Heart left ventricle (tissue), 16 donors: ENCODE results near the gene CA9. TPM values are rescaled to one million over a fixed set of nuclear protein-coding genes. Genes with fewer than 3 reads are reported as not detected.

Source experiments
- ATAC-seq, 4 donors: fragments of 200-7000 bp; cut with Tn5 transposase; one replicate each; pipeline ENCODE4 v1.9.1; 2020 to 2022; ENCODE audit warnings: moderate library complexity in 4 of 4, mild to moderate bottlenecking in 3 of 4, moderate number of reproducible peaks in 1 of 4
- DNase-seq, 5 donors: peaks; one replicate each; pipeline ENCODE4 v3.0.0-alpha.2; 2020
- H3K27ac ChIP-seq, 12 donors: fragments of 200-600 bp; sonication (generic) in 4 of 12; one replicate each; pipeline versions ENCODE4 v1.5.0 to v1.8.0; 2016 to 2022; ENCODE audit warnings: mild to moderate bottlenecking in 2 of 12
- H3K27me3 ChIP-seq, 9 donors: fragments of 200-600 bp; sonication (generic) in 2 of 9; one replicate each; pipeline versions ENCODE4 v1.5.1 to v1.8.0; 2016 to 2022; ENCODE audit warnings: mild to moderate bottlenecking in 3 of 9
- H3K36me3 ChIP-seq, 9 donors: fragments of 200-600 bp; sonication (generic) in 2 of 9; one replicate each; pipeline versions ENCODE4 v1.5.0 to v1.8.0; 2018 to 2022; ENCODE audit warnings: mild to moderate bottlenecking in 2 of 9
- H3K4me1 ChIP-seq, 12 donors: fragments of 200-600 bp; sonication (generic) in 4 of 12; one replicate each; pipeline versions ENCODE4 v1.5.0 to v1.8.0; 2016 to 2022; ENCODE audit warnings: mild to moderate bottlenecking in 3 of 12
- H3K4me3 ChIP-seq, 12 donors: fragments of 200-600 bp; sonication (generic) in 4 of 12; one replicate each; pipeline versions ENCODE4 v1.5.0 to v1.8.0; 2017 to 2022; ENCODE audit warnings: mild to moderate bottlenecking in 9 of 12, moderate library complexity in 4 of 12
- H3K9me3 ChIP-seq, 12 donors: fragments of 200-600 bp; sonication (generic) in 4 of 12; one replicate each; pipeline versions ENCODE4 v1.5.0 to v1.8.0; 2016 to 2022; ENCODE audit warnings: mild to moderate bottlenecking in 1 of 12
- CTCF ChIP-seq, 12 donors: fragments of 200-600 bp; sonication (generic) in 4 of 12; IDR thresholded peaks; one replicate each; pipeline versions ENCODE4 v1.5.0 to v1.8.0; 2018 to 2022; ENCODE audit warnings: antibody characterized with exemption in 12 of 12, mild to moderate bottlenecking in 5 of 12
- POLR2A ChIP-seq, 2 donors: fragments of 450-650 bp; IDR thresholded peaks; one replicate each; pipeline ENCODE4 v1.6.1; 2017; ENCODE audit warnings: antibody characterized with exemption in 2 of 2, mild to moderate bottlenecking in 2 of 2, moderate library complexity in 2 of 2
- WGBS, 4 donors: extraction: QIAGEN DNeasy Blood & Tissue Kit in 2 of 4; methylation state at CpG; one replicate each; pipeline versions ENCODE4 v1.1.5 to v1.1.7; 2013 to 2018; 5-methylcytosine and 5-hydroxymethylcytosine counted together
- intact Hi-C, 10 donors: fragments of 100-400 bp; cut with DNase I; formaldehyde crosslinking; loops; one replicate each; pipeline versions ENCODE4 v1.11.1 to v1.14.2; 2022
- polyA plus RNA-seq, 2 donors: library from polyadenylated mRNA; stranded (reverse); fragments of 200-250 nt; gene quantifications; one replicate each; pipeline ENCODE4 v1.2.3, GENCODE V29; 2013
- total RNA-seq, 9 donors: library from RNA; depleted of rRNA in 2 of 9; stranded (reverse); fragments of >200 nt in 2 of 9; fragmentation: NEBNext Ultra II Directional in 3 of 9; extraction: Animal tissue kit (Norgen Biotek cat#: 25700) in 3 of 9; gene quantifications; one replicate each; pipeline versions ENCODE4 v1.1.0 to v1.2.4, GENCODE V29; 2016 to 2023
- donor health status: ischemic (EF 13 %, LVEDD 7.1; RV severe dilation, severe dysfunction).
- donor health status: healthy with polysubstance abuse.
- donor health status: DM: no; HTN: yes; CAD: no.
- donor health status: DM: no; HTN: no; CAD: no.
- donor health status: ischemic (EF 25% LVEDD 6.9; RV normal size, moderate dysfunction).
- donor health status: ischemic (EF 25% LVEDD 5.7; RV mildly dilated, moderate dysfunction).
- donor health status: healthy.
- donor health status: DM: yes; HTN: yes; CAD: no.
- donor health status: ischemic (EF 35%, LVEDD 5.7; RV mildly dilated, moderate dysfunction).
- donor health status: nonischemic (EF 11% LVEDD 7.7; RV severe dilation, severe dysfunction).
- donor health status: DM: yes; HTN: yes; CAD: no.
- donor health status: PGD.
- donor health status: ischemic (EF 29% LVEDD 5.4; RV normal size, mild dysfunction).
- donor health status: nonischemic (EF 23%, LVEDD 6.1; RV moderate dilation, normal function).

Gene CA9
- total and polyA plus RNA-seq, 11 donors: 0.23 to 13.9 (median 0.54) TPM; not detected in 6

- Histone ChIP-seq H3K4me1 (peaks cover 2 to 54% (median 28%) of the 10 kb centered on the region in 12 donors), H3K27me3 (no peaks in the 10 kb centered on the region)
- 37 to 44% (median 41%) methylated on average over 12 of the region's 12 CpGs for WGBS, 4 donors
Measured at GRCh38 chr9:35688558-35689541, 15.1 kb downstream of the CA9 start.

GRCh38 chr9:35689542-35690293, 16.0 kb downstream of the CA9 start, which contains the start of gene TPM2:
Gene TPM2 (minus strand): TSS chr9:35689925. CDS start chr9:35689817, 108 bp downstream.
- Histone ChIP-seq H3K27me3 (no peaks in the 10 kb centered on the region), H3K27ac (peak within 1 kb of the TSS; percentile 88 to 98 (median 97)), H3K4me3 (peak within 1 kb of the TSS; percentile 61 to 93 (median 74)), H3K36me3 (peaks cover 0 to 18% (median 11%) of the 10 kb centered on the region in 9 donors), H3K4me1 (peaks cover 2 to 54% (median 28%) of the 10 kb centered on the region in 12 donors), H3K9me3 (no peaks in the 10 kb centered on the region)
- DNase-seq: peak; percentile 87 to 91 (median 88)
- ATAC-seq: peak; percentile 68 to 80 (median 74)
- 10 to 48% (median 13%) methylated on average over 19 to 61 of the region's 61 CpGs for WGBS, 4 donors
- TF ChIP-seq POLR2A (IDR thresholded peaks at IDR 0.05) (peak; percentile 42 to 72), CTCF (IDR thresholded peaks at IDR 0.05) (no peak)
- intact Hi-C loops: loop anchor here in 8 of 10 donors (1.0 to 10.0 kb wide), 7 partner anchors 31 to 85 kb away; partner anchors contain the start of genes CCDC107 (in 6 of the 8), RMRP (in 6 of the 8) and TESK1 (in 1 of the 8)

More at GRCh38 chr9:35688558-35689541, 15.1 kb downstream of the CA9 start:
- Histone ChIP-seq H3K9me3 (no peaks in the 10 kb centered on the region), H3K4me3 (peak overlapping the region; percentile 61 to 93 (median 74)), H3K27ac (peak overlapping the region; percentile 88 to 98 (median 97)), H3K36me3 (peaks cover 0 to 27% (median 19%) of the 10 kb centered on the region in 9 donors)
- intact Hi-C loops: loop anchor here in 4 of 10 donors (2.0 to 5.0 kb wide), 3 partner anchors 30 to 42 kb away; partner anchors contain the start of genes CCDC107 (in 1 of the 4) and RMRP (in 1 of the 4)
- no peak for TF ChIP-seq POLR2A (IDR thresholded peaks at IDR 0.05)
- TF ChIP-seq CTCF (IDR thresholded peaks at IDR 0.05): no peak
- ATAC-seq (no peak), DNase-seq (no peak)

- DNase-seq: no peak
- no peaks in the 10 kb centered on the region for H3K27me3 ChIP-seq
- ATAC-seq: no peak
- TF ChIP-seq CTCF (IDR thresholded peaks at IDR 0.05) (no peak), POLR2A (IDR thresholded peaks at IDR 0.05) (no peak)
- H3K4me3 ChIP-seq: peak overlapping the region; percentile 61 to 93 (median 74)
- WGBS, 4 donors: 0% methylated on average over 9 to 21 of the region's 21 CpGs
- intact Hi-C loops: loop anchor here in 6 of 10 donors (1.0 to 10.0 kb wide), 6 partner anchors 31 to 85 kb away; partner anchors contain the start of genes CCDC107 (in 5 of the 6), RMRP (in 5 of the 6) and TESK1 (in 1 of the 6)
- peaks cover 2 to 48% (median 28%) of the 10 kb centered on the region in 12 donors for H3K4me1 ChIP-seq
- H3K9me3 ChIP-seq: no peaks in the 10 kb centered on the region
- peaks cover 0 to 13% (median 5%) of the 10 kb centered on the region in 9 donors for H3K36me3 ChIP-seq
- peak overlapping the region; percentile 88 to 98 (median 97) for H3K27ac ChIP-seq
Measured at GRCh38 chr9:35690294-35690613, 16.5 kb downstream of the CA9 start.
